ENCODE data around the gene KIT. TPM values are rescaled to one million over a fixed set of nuclear protein-coding genes. Genes with fewer than 3 reads are reported as not detected.

KIT gene
- total and polyA plus RNA-seq, 2 donors (not counting 1 experiment from before 2014, with no cell fraction given), result 0.01 TPM; not detected in 1

DNA sequence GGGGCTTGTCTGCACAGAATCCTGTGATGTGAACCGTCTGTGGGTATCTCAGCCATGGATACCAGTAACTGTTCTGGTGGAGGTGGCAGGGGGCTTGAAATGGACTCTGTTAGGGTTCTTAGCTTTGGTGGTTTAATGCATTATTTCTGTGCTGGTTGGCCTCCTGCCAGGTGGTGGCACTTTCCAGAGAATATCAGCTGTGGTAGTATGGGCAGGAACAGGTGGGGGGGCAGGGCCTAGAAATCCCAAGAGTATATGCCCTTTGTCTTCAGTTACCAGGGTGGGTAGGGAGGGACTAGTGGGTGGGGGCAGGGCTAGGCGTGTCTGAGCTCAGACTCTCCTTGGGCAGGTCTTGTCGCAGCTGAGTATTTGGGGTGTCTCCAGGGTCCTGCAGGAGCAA lies 106.7 kb downstream of the KIT start:
- no peaks in the 10 kb centered on the region for H3K27me3 ChIP-seq (replicated peaks in 1 of 4; ENCODE audit: control extremely low read depth in 1 of 4, control insufficient read depth in 3 of 4, insufficient read depth in 4 of 4, low read length in 3 of 4)
- no peaks in the 10 kb centered on the region for H4K20me1 ChIP-seq (ENCODE audit: control insufficient read depth, insufficient read depth, low read length, poor library complexity, severe bottlenecking)
- DNase-seq, result no peak
- no peaks in the 10 kb centered on the region for H3K36me3 ChIP-seq (replicated peaks in 1 of 2; ENCODE audit: control extremely low read depth in 1 of 2, control insufficient read depth in 1 of 2, extremely low read depth in 1 of 2, insufficient read depth in 2 of 2, low read length in 1 of 2)
- H3K9ac ChIP-seq (ENCODE audit: low read length), result no peak overlapping the region
- TF ChIP-seq, protein P1, sequence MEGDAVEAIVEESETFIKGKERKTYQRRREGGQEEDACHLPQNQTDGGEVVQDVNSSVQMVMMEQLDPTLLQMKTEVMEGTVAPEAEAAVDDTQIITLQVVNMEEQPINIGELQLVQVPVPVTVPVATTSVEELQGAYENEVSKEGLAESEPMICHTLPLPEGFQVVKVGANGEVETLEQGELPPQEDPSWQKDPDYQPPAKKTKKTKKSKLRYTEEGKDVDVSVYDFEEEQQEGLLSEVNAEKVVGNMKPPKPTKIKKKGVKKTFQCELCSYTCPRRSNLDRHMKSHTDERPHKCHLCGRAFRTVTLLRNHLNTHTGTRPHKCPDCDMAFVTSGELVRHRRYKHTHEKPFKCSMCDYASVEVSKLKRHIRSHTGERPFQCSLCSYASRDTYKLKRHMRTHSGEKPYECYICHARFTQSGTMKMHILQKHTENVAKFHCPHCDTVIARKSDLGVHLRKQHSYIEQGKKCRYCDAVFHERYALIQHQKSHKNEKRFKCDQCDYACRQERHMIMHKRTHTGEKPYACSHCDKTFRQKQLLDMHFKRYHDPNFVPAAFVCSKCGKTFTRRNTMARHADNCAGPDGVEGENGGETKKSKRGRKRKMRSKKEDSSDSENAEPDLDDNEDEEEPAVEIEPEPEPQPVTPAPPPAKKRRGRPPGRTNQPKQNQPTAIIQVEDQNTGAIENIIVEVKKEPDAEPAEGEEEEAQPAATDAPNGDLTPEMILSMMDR (IDR thresholded peaks at IDR 0.05), result no peak
- TF ChIP-seq EZH2 (IDR thresholded peaks at IDR 0.05; ENCODE audit: borderline replicate concordance, insufficient read depth, low read depth, low read length, poor library complexity, severe bottlenecking), result no peak
- WGBS (ENCODE audit: insufficient coverage), result 72% methylated on average over 3 of the region's 3 CpGs
- H3K27ac ChIP-seq (ENCODE audit: low read length in 2 of 2), result no peak overlapping the region
- peaks cover 0 to 12% (median 1%) of the 10 kb centered on the region in 3 donors for H3K9me3 ChIP-seq (ENCODE audit: control extremely low read depth in 1 of 3, control insufficient read depth in 2 of 3, insufficient read depth in 1 of 3, low read length in 2 of 3)
- H3K4me2 ChIP-seq (replicated peaks; ENCODE audit: low read depth, low read length, poor library complexity, severe bottlenecking), result no peak overlapping the region
- no peak overlapping the region for H2AFZ ChIP-seq (ENCODE audit: insufficient read depth, low read depth, low read length, poor library complexity, severe bottlenecking)
- ChIA-PET CTCF (no interaction called here), POLR2A (no interaction called here)
- H3K4me1 Mint-ChIP-seq, result peaks cover 17% of the 10 kb centered on the region
- no peak overlapping the region for H3K27ac Mint-ChIP-seq
- H3K9me3 Mint-ChIP-seq (ENCODE audit: insufficient read depth), result peaks cover 3% of the 10 kb centered on the region
- ATAC-seq (ENCODE audit: low read depth), result no peak
- peaks cover 2 to 16% of the 10 kb centered on the region in 2 donors for H3K4me1 ChIP-seq (ENCODE audit: control insufficient read depth in 2 of 2, insufficient read depth in 2 of 2, low read length in 2 of 2)
- peaks cover 3% of the 10 kb centered on the region for H3K27me3 Mint-ChIP-seq
- intact Hi-C loops (cut with micrococcal nuclease), result no loop called here
- no peak overlapping the region for H3K4me3 ChIP-seq (ENCODE audit: control extremely low read depth in 1 of 5, extremely low read depth in 1 of 5, insufficient read depth in 1 of 5, low read depth in 2 of 5, low read length in 4 of 5)
- no peak overlapping the region for H3K4me3 Mint-ChIP-seq
- H3K79me2 ChIP-seq (ENCODE audit: control insufficient read depth, insufficient read depth, low read length), result no peaks in the 10 kb centered on the region

DNA sequence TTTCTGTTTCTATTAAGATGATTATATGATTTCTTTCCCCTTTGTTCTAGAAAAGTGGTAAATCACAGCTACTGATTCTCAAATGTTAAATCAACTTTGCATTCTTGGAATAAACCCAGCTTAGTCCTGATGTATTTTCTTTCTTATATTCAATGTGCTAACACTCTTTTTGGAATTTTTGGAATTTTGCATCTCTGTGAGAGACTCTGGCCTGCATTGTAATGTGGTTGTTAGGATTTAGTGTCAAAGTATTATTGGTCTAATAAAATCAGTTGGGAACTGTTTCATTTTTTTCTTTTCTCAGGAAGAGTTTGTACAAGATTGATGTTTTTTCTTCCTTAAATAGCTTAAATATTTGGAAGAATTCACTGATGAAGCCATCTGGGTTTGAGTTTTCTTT lies 109.6 kb downstream of the KIT start:
- no peak overlapping the region for H3K27ac Mint-ChIP-seq
- ChIA-PET POLR2A (no interaction called here), CTCF (no interaction called here)
- Histone ChIP-seq H3K36me3 (replicated peaks in 1 of 2; ENCODE audit: control extremely low read depth in 1 of 2, control insufficient read depth in 1 of 2, extremely low read depth in 1 of 2, insufficient read depth in 2 of 2, low read length in 1 of 2) (no peaks in the 10 kb centered on the region), H3K4me1 (ENCODE audit: control insufficient read depth in 2 of 2, insufficient read depth in 2 of 2, low read length in 2 of 2) (peaks cover 0 to 2% of the 10 kb centered on the region in 2 donors), H4K20me1 (ENCODE audit: control insufficient read depth, insufficient read depth, low read length, poor library complexity, severe bottlenecking) (no peaks in the 10 kb centered on the region), H3K9me3 (ENCODE audit: control extremely low read depth in 1 of 3, control insufficient read depth in 2 of 3, insufficient read depth in 1 of 3, low read length in 2 of 3) (peaks cover 0 to 12% (median 0%) of the 10 kb centered on the region in 3 donors), H3K4me2 (replicated peaks; ENCODE audit: low read depth, low read length, poor library complexity, severe bottlenecking) (no peak overlapping the region), H2AFZ (ENCODE audit: insufficient read depth, low read depth, low read length, poor library complexity, severe bottlenecking) (no peak overlapping the region), H3K9ac (ENCODE audit: low read length) (no peak overlapping the region), H3K27ac (ENCODE audit: low read length in 2 of 2) (no peak overlapping the region), H3K79me2 (ENCODE audit: control insufficient read depth, insufficient read depth, low read length) (no peaks in the 10 kb centered on the region), H3K27me3 (replicated peaks in 1 of 4; ENCODE audit: control extremely low read depth in 1 of 4, control insufficient read depth in 3 of 4, insufficient read depth in 4 of 4, low read length in 3 of 4) (no peaks in the 10 kb centered on the region), H3K4me3 (ENCODE audit: control extremely low read depth in 1 of 5, extremely low read depth in 1 of 5, insufficient read depth in 1 of 5, low read depth in 2 of 5, low read length in 4 of 5) (no peak overlapping the region)
- peaks cover 3% of the 10 kb centered on the region for H3K9me3 Mint-ChIP-seq (ENCODE audit: insufficient read depth)
- H3K4me3 Mint-ChIP-seq, result no peak overlapping the region
- no peak for ATAC-seq (ENCODE audit: low read depth)
- DNase-seq, result no peak
- no peak for TF ChIP-seq EZH2 (IDR thresholded peaks at IDR 0.05; ENCODE audit: borderline replicate concordance, insufficient read depth, low read depth, low read length, poor library complexity, severe bottlenecking)
- TF ChIP-seq, protein P1 (IDR thresholded peaks at IDR 0.05), result no peak
- H3K4me1 Mint-ChIP-seq, result peaks cover 3% of the 10 kb centered on the region
- intact Hi-C loops (cut with micrococcal nuclease), result no loop called here
- peaks cover 3% of the 10 kb centered on the region for H3K27me3 Mint-ChIP-seq
